Smooth muscle cell of the pulmonary artery (primary cell): ENCODE measurements around the gene SLK. TPM values are rescaled to one million over a fixed set of nuclear protein-coding genes. Genes with fewer than 3 reads are reported as not detected.

Experiments used
- total RNA-seq: library from RNA; depleted of rRNA; stranded (reverse); fragments of >200 nt; gene quantifications from 2 replicates; pipeline ENCODE4 v1.2.3, GENCODE V29; 2014

Gene SLK
- 37.5 and 40.9 TPM in 2 replicates for total RNA-seq

DNA sequence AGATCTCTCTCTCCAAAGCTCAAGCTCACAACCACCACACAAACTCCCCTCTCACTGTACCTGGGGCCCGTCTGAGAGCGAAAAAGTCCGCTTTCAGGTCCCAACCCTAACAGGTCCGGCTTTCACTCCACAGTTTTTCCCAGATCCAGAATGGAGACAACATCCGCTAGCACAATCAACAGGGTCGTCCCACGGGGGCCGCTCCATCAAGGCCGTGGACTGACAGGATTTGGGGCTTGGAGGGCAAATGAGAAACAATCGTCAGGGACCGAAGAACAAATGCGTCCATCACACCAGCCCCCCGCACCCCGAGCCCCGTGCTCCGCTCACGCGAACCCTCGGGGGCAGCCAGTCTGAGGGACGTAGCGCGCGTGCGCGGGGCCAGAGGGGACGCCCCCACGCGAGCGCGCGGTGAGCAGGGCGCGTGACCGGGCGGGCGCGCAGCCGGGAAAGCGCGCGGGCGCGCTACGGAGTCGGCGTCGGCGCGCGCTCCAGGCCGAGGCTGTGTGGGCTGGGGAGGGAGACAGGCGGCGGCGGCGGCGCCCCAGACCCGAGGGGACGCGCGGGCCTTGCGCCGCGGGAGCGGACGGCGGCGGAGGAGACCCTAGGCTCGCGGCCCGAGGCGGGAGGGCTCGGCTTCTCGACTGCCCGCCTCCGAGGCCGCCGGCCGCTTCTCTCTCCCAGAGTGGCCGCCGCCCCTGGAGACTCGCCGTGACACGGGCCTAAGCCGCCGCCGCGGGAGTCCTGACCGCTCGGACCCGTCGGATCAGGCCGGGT lies at the start of gene SLK:
TSS of gene SLK (plus strand) at position 470 of the 777 bp plus-strand sequence. CDS start 606 bp downstream, outside the sequence.

DNA sequence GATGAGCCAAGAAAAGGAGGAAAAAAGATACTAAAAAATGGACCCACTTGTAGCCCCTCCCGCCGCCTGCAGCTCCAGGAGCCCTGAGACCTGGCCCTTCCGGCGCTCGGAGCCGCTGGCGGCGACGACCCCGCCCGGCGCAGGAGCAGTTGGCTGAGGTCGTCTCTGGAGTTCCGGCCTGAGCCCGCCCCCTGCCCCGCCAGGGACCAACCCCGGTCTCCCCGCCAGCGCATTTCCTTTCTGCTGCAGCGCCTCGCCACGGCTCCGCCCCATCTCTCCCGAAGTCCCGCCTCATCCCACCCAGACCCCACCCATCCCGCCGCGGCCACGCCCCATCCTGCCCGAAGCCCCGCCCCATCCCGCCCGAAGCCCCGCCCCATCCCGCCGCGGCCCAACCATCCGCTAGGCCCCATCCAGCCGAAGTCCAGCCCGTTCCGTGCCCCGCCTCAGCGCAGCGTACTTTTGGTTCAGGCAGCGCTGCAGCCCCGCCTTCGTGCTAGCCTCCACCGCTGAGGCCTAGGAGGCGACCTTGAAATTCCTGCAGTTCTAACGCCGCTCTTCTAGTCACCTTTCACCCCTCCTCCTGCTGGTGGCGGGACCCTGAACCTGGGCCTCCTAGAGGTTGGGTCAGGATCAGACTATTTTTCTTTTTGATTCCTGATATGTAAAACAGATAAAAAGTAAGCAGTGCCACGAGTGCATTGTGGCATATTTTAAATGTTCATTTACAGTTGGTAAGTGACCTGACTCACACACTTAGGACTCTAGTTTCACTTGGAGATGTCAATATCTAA lies 48.7 kb upstream of the SLK start, which contains the start of gene STN1:
TSS of gene STN1 (minus strand) at position 132 of the 794 bp plus-strand sequence. CDS start 590 bp downstream, outside the sequence.

Other genes with a start within 250 kb of the SLK start
- 44.1 and 45.5 TPM in 2 replicates for gene SH3PXD2A, start 111.6 kb upstream of the SLK start, total RNA-seq
- 28.6 and 29.4 TPM in 2 replicates for gene STN1, start 49.0 kb upstream of the SLK start, total RNA-seq
- 0.20 and 1.1 TPM in 2 replicates for gene COL17A1, start 118.7 kb downstream of the SLK start, total RNA-seq
- gene SFR1, start 155.0 kb downstream of the SLK start, total RNA-seq, result 3.9 and 5.5 TPM in 2 replicates